HCT116 (cell line): Measurements from ENCODE around the gene SLC7A9. TPM values are rescaled to one million over a fixed set of nuclear protein-coding genes. Genes with fewer than 3 reads are reported as not detected.
"Not testable (repeated sequence)": the region's sequence is repeated elsewhere in the genome, so short reads cannot be mapped to it uniquely, and the experiment has no call there.

ENCODE experiments used
- ATAC-seq: fragments of 200-7000 bp; cut with Tn5 transposase; 2 replicates; pipeline ENCODE4 v1.9.1; 2020; ENCODE audit warnings: mild to moderate bottlenecking, moderate library complexity
- BruUV-seq: library from RNA; stranded (reverse); fragments of 400-500 nt; replicated peaks from 2 replicates; lab custom pipeline; 2021; lab: Mats Ljungman, UMichigan
- CTCF ChIA-PET: fragments of 300-600 bp; sonication (Branson Sonifier 250); formaldehyde crosslinking; loops from one replicate; lab custom pipeline; 2021; ENCODE audit warnings: antibody characterized with exemption; lab: Charles Lee
- POLR2A ChIA-PET: fragments of 300-600, 350-600 bp; sonication (Branson Sonifier 250); formaldehyde crosslinking; loops from one replicate; lab custom pipeline; 2021; ENCODE audit warnings: antibody characterized with exemption; lab: Charles Lee
- RAD21 ChIA-PET, 2 experiments: fragments of 300-600 bp; sonication (Branson Sonifier 250); formaldehyde crosslinking; loops; one replicate each; lab custom pipeline; 2023; ENCODE audit warnings: low total read pairs in 2 of 2; ENCODE audit not compliant: uncharacterized antibody in 2 of 2, unreplicated experiment in 2 of 2, low non-redundant PET in 1 of 2; lab: Charles Lee
- DNase-seq: peaks from one replicate; pipeline ENCODE4 v3.0.0-alpha.2; 2010; ENCODE audit warnings: low read depth, low spot score
- H2AFZ ChIP-seq: fragments of 200-600 bp; shearing (Covaris generic), sonication (generic); 2 replicates; pipeline ENCODE4 v1.6.1; 2017; ENCODE audit warnings: low read depth, mixed run types, mixed read lengths, antibody characterized with exemption, low read length; ENCODE audit not compliant: poor library complexity, severe bottlenecking
- H3K27ac ChIP-seq: 2 replicates; pipeline ENCODE4 v1.5.1; 2012; ENCODE audit warnings: low read depth, low read length
- H3K27me3 ChIP-seq: fragments of 200-600 bp; sonication (generic); 2 replicates; pipeline ENCODE4 v1.6.1; 2016; ENCODE audit warnings: mixed run types, low read length, mixed read lengths; ENCODE audit not compliant: insufficient read depth
- H3K36me3 ChIP-seq, 2 experiments: fragments of 200-500 bp in 1 of 2; fragments of 200-600 bp in 1 of 2; sonication (Bioruptor generic) in 1 of 2; sonication (generic) in 1 of 2; 2 replicates each; pipeline versions ENCODE4 v1.5.1 to v1.6.1; 2014 to 2016; ENCODE audit warnings: low read length in 2 of 2, inconsistent platforms in 1 of 2, mixed read lengths in 1 of 2, mixed run types in 1 of 2; ENCODE audit not compliant: insufficient read depth in 2 of 2, control insufficient read depth in 1 of 2
- H3K4me1 ChIP-seq, 2 experiments: fragments of 200-600 bp in 1 of 2; sonication (generic) in 1 of 2; 2 replicates each; pipeline versions ENCODE4 v1.5.1 to v1.6.1; 2012 to 2017; ENCODE audit warnings: low read length in 2 of 2, inconsistent platforms in 1 of 2, mild to moderate bottlenecking in 1 of 2, mixed read lengths in 1 of 2, mixed run types in 1 of 2, moderate library complexity in 1 of 2; ENCODE audit not compliant: insufficient read depth in 2 of 2, control insufficient read depth in 1 of 2
- H3K4me2 ChIP-seq: fragments of 200-600 bp; sonication (generic); 2 replicates; pipeline ENCODE4 v1.6.1; 2017; ENCODE audit warnings: mixed run types, low read length, mixed read lengths
- H3K4me3 ChIP-seq, 2 experiments: fragments of 200-600 bp in 1 of 2; sonication (generic) in 1 of 2; replicated peaks in 1 of 2; 2 replicates each; pipeline ENCODE4 v1.5.1; 2011 to 2016; ENCODE audit warnings: low read length in 2 of 2, control low read depth in 1 of 2, low read depth in 1 of 2, mild to moderate bottlenecking in 1 of 2, mixed read lengths in 1 of 2, mixed run types in 1 of 2
- H3K79me2 ChIP-seq: fragments of 200-600 bp; sonication (generic); 2 replicates; pipeline ENCODE4 v1.6.1; 2017; ENCODE audit warnings: mild to moderate bottlenecking, mixed run types, low read length, moderate library complexity, mixed read lengths; ENCODE audit not compliant: insufficient read depth
- H3K9ac ChIP-seq: fragments of 200-600 bp; sonication (generic); 2 replicates; pipeline ENCODE4 v1.6.1; 2016; ENCODE audit warnings: low read length, mixed read lengths
- H3K9me2 ChIP-seq: fragments of 200-600 bp; sonication (generic), shearing (Covaris generic); 2 replicates; pipeline ENCODE4 v1.6.1; 2017; ENCODE audit warnings: mixed run types, mild to moderate bottlenecking, moderate library complexity; ENCODE audit not compliant: insufficient read depth
- H3K9me3 ChIP-seq, 2 experiments: fragments of 200-500 bp in 1 of 2; fragments of 200-600 bp in 1 of 2; sonication (Bioruptor generic) in 1 of 2; sonication (generic) in 1 of 2; 2 replicates each; pipeline ENCODE4 v1.6.1; 2014 to 2017; ENCODE audit warnings: low read length in 2 of 2, mixed read lengths in 2 of 2, inconsistent platforms in 1 of 2, low read depth in 1 of 2, mild to moderate bottlenecking in 1 of 2, mixed run types in 1 of 2, moderate library complexity in 1 of 2; ENCODE audit not compliant: control insufficient read depth in 1 of 2, insufficient read depth in 1 of 2
- H4K20me1 ChIP-seq: fragments of 200-600 bp; sonication (generic), shearing (Covaris generic); 2 replicates; pipeline ENCODE4 v1.6.1; 2017; ENCODE audit warnings: mixed run types, mild to moderate bottlenecking, moderate library complexity; ENCODE audit not compliant: insufficient read depth
- CBX3 ChIP-seq: IDR thresholded peaks from 2 replicates; pipeline ENCODE4 v1.6.1; 2012; ENCODE audit warnings: low read depth
- ELF1 ChIP-seq: IDR thresholded peaks from 2 replicates; pipeline ENCODE4 v1.6.1; 2012; ENCODE audit warnings: low read depth, borderline replicate concordance
- EZH2 ChIP-seq: fragments of 200-600 bp; sonication (generic); IDR thresholded peaks from 2 replicates; pipeline ENCODE4 v1.6.1; 2017; ENCODE audit warnings: antibody characterized with exemption, mixed run types
- JUND ChIP-seq: IDR thresholded peaks from 2 replicates; pipeline ENCODE4 v1.6.1; 2012
- RAD21 ChIP-seq: IDR thresholded peaks from 2 replicates; pipeline ENCODE4 v1.6.1; 2012; ENCODE audit warnings: low read depth, mild to moderate bottlenecking
- SIN3A ChIP-seq: IDR thresholded peaks from 2 replicates; pipeline ENCODE4 v1.6.1; 2012; ENCODE audit warnings: low read depth
- SP1 ChIP-seq: IDR thresholded peaks from 2 replicates; pipeline ENCODE4 v1.6.1; 2012; ENCODE audit warnings: low read depth
- SRF ChIP-seq: IDR thresholded peaks from 2 replicates; pipeline ENCODE4 v1.6.1; 2012; ENCODE audit warnings: low read depth
- YY1 ChIP-seq: IDR thresholded peaks from 2 replicates; pipeline ENCODE4 v1.6.1; 2011; ENCODE audit warnings: low read length, low read depth, moderate library complexity, mild to moderate bottlenecking; ENCODE audit not compliant: insufficient replicate concordance; ENCODE audit errors: extremely low read depth
- ZNF274 ChIP-seq: fragments of 200-500 bp; sonication (Bioruptor generic); IDR thresholded peaks from 2 replicates; pipeline ENCODE4 v1.6.1; 2014; ENCODE audit warnings: mild to moderate bottlenecking, low read depth, low read length, inconsistent platforms
- intact Hi-C: fragments of 100-400 bp; cut with micrococcal nuclease; formaldehyde crosslinking; loops from 2 replicates; pipeline ENCODE4 v1.10.0; 2022
- total RNA-seq: library from RNA; stranded (reverse); gene quantifications from one replicate; pipeline ENCODE4 v1.2.1, GENCODE V29; 2021; ENCODE audit not compliant: unreplicated experiment

The SLC7A9 gene
- total RNA-seq, 1 experiment from 2014 or later, result 0.42 TPM

DNA sequence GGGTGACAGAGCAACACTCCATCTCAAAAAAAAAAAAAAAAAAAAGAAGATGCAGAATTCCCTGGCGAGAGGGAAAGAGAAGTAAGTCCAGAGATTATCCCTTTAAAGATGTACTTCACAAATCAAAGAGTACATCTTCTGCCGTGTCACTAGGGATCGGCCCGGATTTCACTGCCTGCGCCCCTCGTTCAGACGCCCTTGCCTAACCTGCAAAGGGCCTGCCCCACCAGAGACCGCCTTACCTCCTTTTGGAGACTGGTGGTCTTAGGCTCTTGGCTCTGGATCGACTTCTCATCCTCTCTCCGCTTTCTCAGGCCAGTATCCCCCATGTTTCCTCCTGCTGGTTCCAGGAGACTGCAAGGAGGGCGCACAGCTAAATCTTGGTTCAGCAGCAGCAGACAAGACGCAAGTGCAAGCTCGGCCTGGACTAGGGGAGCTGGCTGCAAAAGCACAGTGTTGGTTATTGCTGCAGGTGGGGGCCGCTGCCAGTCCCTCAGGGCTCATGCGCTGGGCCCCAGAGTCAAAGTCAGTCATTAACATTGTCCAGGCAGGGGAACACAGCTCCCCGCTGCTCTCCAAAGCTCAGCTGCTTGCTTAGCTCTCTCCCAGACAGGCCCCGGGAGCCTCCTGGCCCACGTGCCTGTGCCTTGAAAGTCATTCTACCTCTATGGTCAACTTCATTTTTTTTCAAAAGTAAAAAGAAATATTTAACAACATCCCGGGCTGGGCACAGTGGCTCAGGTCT is 1.2 kb downstream of the SLC7A9 start:
- BruUV-seq, result no TSS peak
- Histone ChIP-seq H3K27ac (no peak overlapping the region), H4K20me1 (no peaks in the 10 kb centered on the region)

GRCh38 chr19:32867436-32867835 is 2.1 kb downstream of the SLC7A9 start:
- H3K27me3 ChIP-seq, H4K20me1 ChIP-seq, H3K9ac ChIP-seq, ATAC-seq, H3K79me2 ChIP-seq, H3K4me3 ChIP-seq, BruUV-seq, H3K36me3 ChIP-seq, H3K4me2 ChIP-seq, H3K9me3 ChIP-seq, H3K27ac ChIP-seq, H3K9me2 ChIP-seq, intact Hi-C loops, RAD21 ChIA-PET, CTCF ChIA-PET, H2AFZ ChIP-seq, DNase-seq, POLR2A ChIA-PET, H3K4me1 ChIP-seq: not testable (repeated sequence)

More for the DNA sequence above, 1.2 kb downstream of the SLC7A9 start:
- ChIA-PET POLR2A (no interaction called here), CTCF (no interaction called here), RAD21 (no interaction called here)
- Histone ChIP-seq H3K9ac (no peak overlapping the region), H3K4me3 (no peak overlapping the region), H3K36me3 (no peaks in the 10 kb centered on the region), H3K4me1 (no peaks in the 10 kb centered on the region), H3K9me2 (no peaks in the 10 kb centered on the region), H3K4me2 (no peak overlapping the region), H3K9me3 (no peaks in the 10 kb centered on the region), H3K79me2 (no peaks in the 10 kb centered on the region), H3K27me3 (no peaks in the 10 kb centered on the region), H2AFZ (no peak overlapping the region)
- TF ChIP-seq YY1 (no peak), JUND (no peak), CBX3 (no peak), SRF (no peak), ELF1 (no peak), SP1 (no peak), SIN3A (no peak), RAD21 (no peak), ZNF274 (no peak), EZH2 (no peak)
- DNase-seq (no peak), ATAC-seq (no peak)
- intact Hi-C loops, result no loop called here
